ENCODE data around the gene MYEF2.

GRCh38 chr15:48086576-48086975 is 91.5 kb downstream of the MYEF2 start:
- TF ChIP-seq EZH2phosphoT487 (IDR thresholded peaks at IDR 0.05) (no peak), CTCF (IDR thresholded peaks at IDR 0.05) (no peak)

Measured in neural progenitor cell (in vitro differentiated cells).